Uterus (tissue), 4 donors: ENCODE results near the gene NEDD4. TPM values are rescaled to one million over a fixed set of nuclear protein-coding genes. Genes with fewer than 3 reads are reported as not detected.

Source experiments
- DNase-seq, 2 donors: peaks; one replicate each; pipeline ENCODE4 v3.0.0-alpha.2; 2019 to 2020
- H3K27ac ChIP-seq, 2 donors: fragments of 200-600 bp; sonication (generic); 1 replicate in 1 of 2; 2 replicates in 1 of 2; pipeline ENCODE4 v1.5.1; 2016 to 2018
- H3K27me3 ChIP-seq, 2 donors: fragments of 200-600 bp; sonication (generic); one replicate each; pipeline ENCODE4 v1.5.1; 2018 to 2019; ENCODE audit warnings: control low read depth in 1 of 2
- H3K36me3 ChIP-seq, 2 donors: fragments of 200-600 bp; sonication (generic); one replicate each; pipeline ENCODE4 v1.5.1; 2019; ENCODE audit warnings: control low read depth in 1 of 2
- H3K4me1 ChIP-seq, 2 donors: fragments of 200-600 bp; sonication (generic); one replicate each; pipeline ENCODE4 v1.5.1; 2018 to 2019; ENCODE audit warnings: control low read depth in 1 of 2
- H3K4me3 ChIP-seq, 2 donors: fragments of 200-600 bp; sonication (generic); 1 replicate in 1 of 2; 2 replicates in 1 of 2; pipeline ENCODE4 v1.5.1; 2018 to 2019; ENCODE audit warnings: mild to moderate bottlenecking in 1 of 2
- H3K9me3 ChIP-seq, 2 donors: fragments of 200-600 bp; sonication (generic); one replicate each; pipeline ENCODE4 v1.5.1; 2019; ENCODE audit warnings: control low read depth in 1 of 2
- CTCF ChIP-seq, 4 experiments: fragments of 200-600 bp in 2 of 4; fragments of 450-650 bp in 2 of 4; sonication (generic) in 2 of 4; IDR thresholded peaks; one replicate each; pipeline ENCODE4 v1.5.1; 2016 to 2019; ENCODE audit warnings: antibody characterized with exemption in 4 of 4, mild to moderate bottlenecking in 2 of 4, moderate library complexity in 1 of 4
- POLR2A ChIP-seq, 2 donors: fragments of 450-650 bp; IDR thresholded peaks; one replicate each; pipeline ENCODE4 v1.6.1; 2016; ENCODE audit warnings: antibody characterized with exemption in 2 of 2, mild to moderate bottlenecking in 1 of 2, moderate library complexity in 1 of 2
- intact Hi-C: fragments of 100-400 bp; cut with DNase I; formaldehyde crosslinking; loops from one replicate; pipeline ENCODE4 v1.15.1; 2023; ENCODE audit warnings: low total_unique reads
- total RNA-seq, 4 donors: library from RNA; depleted of rRNA in 3 of 4; stranded (reverse); fragments of >200 nt in 3 of 4; gene quantifications; one replicate each; pipeline versions ENCODE4 v1.1.0 to v1.2.4, GENCODE V29; 2014 to 2023
- donor health status: DM: yes; HTN: yes; CAD: no.

NEDD4 gene
- total RNA-seq, 4 donors from 2014 or later, result 13.3 to 44.0 (median 35.6) TPM

GRCh38 chr15:55902981-55903380 is 90.4 kb downstream of the NEDD4 start:
- no peaks in the 10 kb centered on the region for H3K36me3 ChIP-seq
- H3K27me3 ChIP-seq, result no peaks in the 10 kb centered on the region
- intact Hi-C loops, result no loop called here
- no peaks in the 10 kb centered on the region for H3K4me1 ChIP-seq
- no peaks in the 10 kb centered on the region for H3K9me3 ChIP-seq
- TF ChIP-seq CTCF (IDR thresholded peaks at IDR 0.05), result no peak
- no peak for TF ChIP-seq POLR2A (IDR thresholded peaks at IDR 0.05)
- no peak overlapping the region for H3K4me3 ChIP-seq
- no peak overlapping the region for H3K27ac ChIP-seq
- DNase-seq, result no peak

DNA sequence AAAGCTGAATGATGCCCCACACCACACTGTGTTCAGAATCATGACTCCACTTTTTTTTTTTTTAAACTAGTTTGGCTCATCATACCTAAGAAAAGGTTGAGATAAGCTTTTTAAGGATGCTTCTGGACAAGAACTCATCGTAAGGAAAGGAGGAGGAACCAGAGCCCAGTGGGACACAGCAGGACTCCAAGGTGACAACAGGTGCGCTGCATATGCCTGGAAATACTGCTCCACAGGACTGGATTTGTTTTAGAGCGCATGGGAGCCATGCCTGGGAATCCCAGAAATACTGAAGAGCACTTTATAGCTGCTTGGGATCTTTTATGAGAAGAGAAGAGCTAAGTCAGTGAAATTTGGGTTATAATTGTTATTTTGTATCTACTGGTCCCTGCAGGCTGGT is 93.4 kb downstream of the NEDD4 start:
- Histone ChIP-seq H3K27me3 (no peaks in the 10 kb centered on the region), H3K4me1 (no peaks in the 10 kb centered on the region), H3K27ac (no peak overlapping the region), H3K36me3 (no peaks in the 10 kb centered on the region), H3K9me3 (no peaks in the 10 kb centered on the region), H3K4me3 (no peak overlapping the region)
- no peak for TF ChIP-seq CTCF (IDR thresholded peaks at IDR 0.05)
- no peak for TF ChIP-seq POLR2A (IDR thresholded peaks at IDR 0.05)
- intact Hi-C loops, result no loop called here
- no peak for DNase-seq

DNA sequence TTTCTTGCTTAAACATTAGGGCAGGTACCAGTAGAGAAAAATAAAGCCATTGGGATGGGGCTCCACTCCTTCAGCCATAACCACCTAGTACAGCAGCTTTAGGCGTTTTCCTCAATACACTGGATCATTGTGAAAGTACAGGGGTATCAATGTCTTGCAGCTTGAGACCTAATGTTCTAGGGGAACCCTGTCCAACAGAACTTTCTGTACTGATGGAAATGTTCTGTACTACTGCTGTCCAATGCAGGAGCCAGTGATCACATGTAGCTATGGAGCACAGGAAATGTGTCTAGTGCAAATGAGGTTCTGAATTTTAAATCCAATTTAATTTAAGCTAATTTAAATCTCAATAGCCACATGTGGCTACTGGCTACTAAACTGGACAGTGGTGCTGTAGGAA is 93.9 kb downstream of the NEDD4 start:
- Histone ChIP-seq H3K9me3 (no peaks in the 10 kb centered on the region), H3K27me3 (no peaks in the 10 kb centered on the region), H3K4me1 (no peaks in the 10 kb centered on the region), H3K27ac (no peak overlapping the region), H3K4me3 (no peak overlapping the region), H3K36me3 (no peaks in the 10 kb centered on the region)
- intact Hi-C loops, result no loop called here
- DNase-seq, result no peak
- TF ChIP-seq CTCF (IDR thresholded peaks at IDR 0.05), result no peak
- TF ChIP-seq POLR2A (IDR thresholded peaks at IDR 0.05), result no peak

- no peak overlapping the region for H3K4me3 ChIP-seq
- no peaks in the 10 kb centered on the region for H3K36me3 ChIP-seq
- intact Hi-C loops, result no loop called here
- no peaks in the 10 kb centered on the region for H3K4me1 ChIP-seq
- TF ChIP-seq POLR2A (IDR thresholded peaks at IDR 0.05), result no peak
- peak; percentile 49 to 75 (median 60) for TF ChIP-seq CTCF (IDR thresholded peaks at IDR 0.05)
- H3K27ac ChIP-seq, result peak overlapping the region; percentile 8 to 22
- no peaks in the 10 kb centered on the region for H3K27me3 ChIP-seq
- H3K9me3 ChIP-seq, result no peaks in the 10 kb centered on the region
- DNase-seq, result peak; percentile 40 to 42
Observed at GRCh38 chr15:55897560-55898336, 95.7 kb downstream of the NEDD4 start.

- Histone ChIP-seq H3K27ac (peak overlapping the region in 1 of 2 donors; percentile 46), H3K27me3 (no peaks in the 10 kb centered on the region), H3K9me3 (no peaks in the 10 kb centered on the region), H3K36me3 (no peaks in the 10 kb centered on the region), H3K4me1 (no peaks in the 10 kb centered on the region), H3K4me3 (no peak overlapping the region)
- TF ChIP-seq CTCF (IDR thresholded peaks at IDR 0.05), result no peak
- TF ChIP-seq POLR2A (IDR thresholded peaks at IDR 0.05), result no peak
- no peak for DNase-seq
- intact Hi-C loops, result no loop called here
Observed at GRCh38 chr15:55894399-55894965, 98.9 kb downstream of the NEDD4 start.
